Measurements from ENCODE around the gene PHF11.

DNA sequence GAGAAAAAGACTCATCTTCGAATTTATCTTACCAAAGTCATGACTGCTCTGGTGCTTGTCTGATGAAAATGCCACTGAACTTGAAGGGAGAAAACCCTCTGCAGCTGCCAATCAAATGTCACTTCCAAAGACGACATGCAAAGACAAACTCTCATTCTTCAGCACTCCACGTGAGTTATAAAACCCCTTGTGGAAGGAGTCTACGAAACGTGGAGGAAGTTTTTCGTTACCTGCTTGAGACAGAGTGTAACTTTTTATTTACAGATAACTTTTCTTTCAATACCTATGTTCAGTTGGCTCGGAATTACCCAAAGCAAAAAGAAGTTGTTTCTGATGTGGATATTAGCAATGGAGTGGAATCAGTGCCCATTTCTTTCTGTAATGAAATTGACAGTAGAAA lies 19.2 kb upstream of the PHF11 start:
- TF ChIP-seq, protein P1, sequence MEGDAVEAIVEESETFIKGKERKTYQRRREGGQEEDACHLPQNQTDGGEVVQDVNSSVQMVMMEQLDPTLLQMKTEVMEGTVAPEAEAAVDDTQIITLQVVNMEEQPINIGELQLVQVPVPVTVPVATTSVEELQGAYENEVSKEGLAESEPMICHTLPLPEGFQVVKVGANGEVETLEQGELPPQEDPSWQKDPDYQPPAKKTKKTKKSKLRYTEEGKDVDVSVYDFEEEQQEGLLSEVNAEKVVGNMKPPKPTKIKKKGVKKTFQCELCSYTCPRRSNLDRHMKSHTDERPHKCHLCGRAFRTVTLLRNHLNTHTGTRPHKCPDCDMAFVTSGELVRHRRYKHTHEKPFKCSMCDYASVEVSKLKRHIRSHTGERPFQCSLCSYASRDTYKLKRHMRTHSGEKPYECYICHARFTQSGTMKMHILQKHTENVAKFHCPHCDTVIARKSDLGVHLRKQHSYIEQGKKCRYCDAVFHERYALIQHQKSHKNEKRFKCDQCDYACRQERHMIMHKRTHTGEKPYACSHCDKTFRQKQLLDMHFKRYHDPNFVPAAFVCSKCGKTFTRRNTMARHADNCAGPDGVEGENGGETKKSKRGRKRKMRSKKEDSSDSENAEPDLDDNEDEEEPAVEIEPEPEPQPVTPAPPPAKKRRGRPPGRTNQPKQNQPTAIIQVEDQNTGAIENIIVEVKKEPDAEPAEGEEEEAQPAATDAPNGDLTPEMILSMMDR (IDR thresholded peaks at IDR 0.05) = no peak
- no peak for TF ChIP-seq POLR2A (IDR thresholded peaks at IDR 0.05)

All from suprapubic skin (tissue), 3 donors.